Central memory CD8-positive, alpha-beta T cell (primary cell): ENCODE results near the gene RGS21.

Experiments used
- ATAC-seq: fragments of 150-1000 bp; cut with Tn5 transposase; replicated peaks from 2 replicates; pipeline ENCODE4 v1.10.0; 2022; ENCODE audit warnings: mild to moderate bottlenecking, moderate FRiP score, moderate number of reproducible peaks; ENCODE audit not compliant: poor library complexity, severe bottlenecking; ENCODE audit errors: extremely low read depth
- DNase-seq, 2 donors: peaks; one replicate each; pipeline ENCODE4 v3.0.0; 2021; ENCODE audit warnings: low spot score in 2 of 2
- H3K27ac Mint-ChIP-seq: one replicate; pipeline ENCODE4 v1.8.0; 2022; ENCODE audit warnings: low read depth, mild to moderate bottlenecking, moderate library complexity, mixed read lengths
- H3K27me3 Mint-ChIP-seq: one replicate; pipeline ENCODE4 v1.8.0; 2022; ENCODE audit warnings: mixed read lengths
- H3K36me3 Mint-ChIP-seq: one replicate; pipeline ENCODE4 v1.8.0; 2022; ENCODE audit warnings: mild to moderate bottlenecking, moderate library complexity, mixed read lengths; ENCODE audit not compliant: insufficient read depth
- H3K4me1 Mint-ChIP-seq: one replicate; pipeline ENCODE4 v1.8.0; 2022; ENCODE audit warnings: mixed read lengths
- H3K4me3 Mint-ChIP-seq: one replicate; pipeline ENCODE4 v1.8.0; 2022; ENCODE audit warnings: mild to moderate bottlenecking, moderate library complexity, mixed read lengths
- H3K9me3 Mint-ChIP-seq: one replicate; pipeline ENCODE4 v1.8.0; 2022; ENCODE audit warnings: mixed read lengths

Gene RGS21

DNA sequence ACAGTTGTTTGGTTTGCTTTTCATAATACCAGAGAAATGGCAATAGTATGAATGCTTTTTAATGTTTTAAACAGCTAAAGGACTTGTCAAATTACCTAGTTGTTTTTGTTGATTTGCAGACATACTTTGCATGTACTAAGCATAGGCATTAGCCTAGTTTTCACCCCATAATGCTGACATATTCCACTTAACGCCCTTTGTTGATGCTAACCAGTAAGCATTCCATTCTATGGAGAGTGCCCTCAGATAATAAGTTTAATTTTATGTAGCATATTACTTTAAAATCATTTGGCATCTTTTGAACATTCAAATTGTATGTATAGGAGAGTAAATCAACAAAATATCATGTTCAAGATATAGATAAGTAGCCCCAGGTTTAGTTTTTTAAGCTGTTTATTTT, 32.5 kb downstream of the RGS21 start:
- Mint-ChIP-seq H3K9me3 (no peaks in the 10 kb centered on the region), H3K27me3 (no peaks in the 10 kb centered on the region), H3K4me3 (no peak overlapping the region), H3K36me3 (no peaks in the 10 kb centered on the region), H3K4me1 (no peaks in the 10 kb centered on the region), H3K27ac (no peak overlapping the region)
- DNase-seq (no peak), ATAC-seq (no peak)

GRCh38 chr1:192350356-192350755, 33.6 kb downstream of the RGS21 start:
- no peak for DNase-seq
- Mint-ChIP-seq H3K4me3 (no peak overlapping the region), H3K36me3 (no peaks in the 10 kb centered on the region), H3K27ac (no peak overlapping the region), H3K27me3 (no peaks in the 10 kb centered on the region), H3K9me3 (no peaks in the 10 kb centered on the region), H3K4me1 (no peaks in the 10 kb centered on the region)
- ATAC-seq: no peak

DNA sequence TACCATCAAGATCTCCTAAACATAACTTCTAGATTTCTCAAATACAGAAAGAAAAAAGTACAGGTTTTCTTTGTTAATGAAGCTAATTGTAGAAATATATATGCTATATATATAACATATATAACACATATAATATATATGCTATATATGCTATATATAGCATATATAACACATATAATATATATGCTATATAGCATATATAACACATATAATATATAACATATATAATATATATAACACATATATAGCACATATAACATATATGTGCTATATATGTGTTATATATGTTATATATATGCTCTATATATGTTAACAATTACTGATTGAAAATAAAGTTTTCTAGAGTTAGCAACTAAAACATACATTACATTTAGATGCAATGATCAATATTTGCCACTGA, 34.8 kb downstream of the RGS21 start:
- no peak overlapping the region for H3K4me3 Mint-ChIP-seq
- DNase-seq: no peak
- H3K27ac Mint-ChIP-seq: no peak overlapping the region
- no peaks in the 10 kb centered on the region for H3K27me3 Mint-ChIP-seq
- H3K9me3 Mint-ChIP-seq: no peaks in the 10 kb centered on the region
- H3K36me3 Mint-ChIP-seq: no peaks in the 10 kb centered on the region
- H3K4me1 Mint-ChIP-seq: no peaks in the 10 kb centered on the region
- no peak for ATAC-seq

GRCh38 chr1:192357924-192358323, 41.1 kb downstream of the RGS21 start:
- ATAC-seq: no peak
- H3K36me3 Mint-ChIP-seq: peaks cover 2% of the 10 kb centered on the region

DNA sequence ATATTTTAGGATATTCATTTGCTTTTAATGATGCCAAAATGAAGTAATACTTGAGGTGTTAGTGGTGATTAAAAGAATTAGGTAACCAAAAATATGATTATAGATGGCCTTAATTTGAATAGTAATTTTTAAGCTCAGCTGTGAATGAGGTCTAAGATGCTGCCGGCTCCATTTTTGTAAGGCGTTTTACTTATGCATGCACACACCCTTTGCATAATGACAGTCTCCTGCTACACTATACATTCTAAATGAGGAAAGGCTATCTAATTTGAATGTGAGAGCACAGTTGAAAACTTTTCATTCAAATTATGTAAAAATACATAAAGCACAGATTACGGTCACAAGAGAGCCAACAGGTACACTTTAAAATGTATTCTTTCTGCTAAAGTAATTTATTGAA, 41.6 kb downstream of the RGS21 start:
- Mint-ChIP-seq H3K36me3 (peaks cover 2% of the 10 kb centered on the region), H3K4me1 (no peaks in the 10 kb centered on the region), H3K27ac (no peak overlapping the region), H3K27me3 (no peaks in the 10 kb centered on the region), H3K9me3 (peaks cover 8% of the 10 kb centered on the region), H3K4me3 (no peak overlapping the region)
- DNase-seq (no peak), ATAC-seq (no peak)

More at GRCh38 chr1:192357924-192358323, 41.1 kb downstream of the RGS21 start:
- Mint-ChIP-seq H3K4me1 (no peaks in the 10 kb centered on the region), H3K9me3 (peaks cover 8% of the 10 kb centered on the region), H3K27me3 (no peaks in the 10 kb centered on the region), H3K27ac (no peak overlapping the region), H3K4me3 (no peak overlapping the region)
- no peak for DNase-seq

- H3K4me1 Mint-ChIP-seq: no peaks in the 10 kb centered on the region
- no peak for DNase-seq
- no peak overlapping the region for H3K27ac Mint-ChIP-seq
- no peaks in the 10 kb centered on the region for H3K27me3 Mint-ChIP-seq
- H3K4me3 Mint-ChIP-seq: no peak overlapping the region
- ATAC-seq: no peak
- H3K9me3 Mint-ChIP-seq: peaks cover 8% of the 10 kb centered on the region
- H3K36me3 Mint-ChIP-seq: peaks cover 2% of the 10 kb centered on the region
Measured at GRCh38 chr1:192358822-192359221, 42.0 kb downstream of the RGS21 start.

- DNase-seq (no peak), ATAC-seq (no peak)
- no peaks in the 10 kb centered on the region for H3K27me3 Mint-ChIP-seq
- peaks cover 2% of the 10 kb centered on the region for H3K36me3 Mint-ChIP-seq
- peaks cover 8% of the 10 kb centered on the region for H3K9me3 Mint-ChIP-seq
- H3K4me1 Mint-ChIP-seq: no peaks in the 10 kb centered on the region
- H3K4me3 Mint-ChIP-seq: no peak overlapping the region
- H3K27ac Mint-ChIP-seq: no peak overlapping the region
Measured at GRCh38 chr1:192363177-192363576, 46.4 kb downstream of the RGS21 start.

GRCh38 chr1:192367436-192367835, 50.6 kb downstream of the RGS21 start:
- ATAC-seq: no peak
- H3K36me3 Mint-ChIP-seq: no peaks in the 10 kb centered on the region
- no peak overlapping the region for H3K27ac Mint-ChIP-seq
- no peaks in the 10 kb centered on the region for H3K4me1 Mint-ChIP-seq
- H3K4me3 Mint-ChIP-seq: no peak overlapping the region
- DNase-seq: no peak
- H3K27me3 Mint-ChIP-seq: no peaks in the 10 kb centered on the region
- no peaks in the 10 kb centered on the region for H3K9me3 Mint-ChIP-seq

DNA sequence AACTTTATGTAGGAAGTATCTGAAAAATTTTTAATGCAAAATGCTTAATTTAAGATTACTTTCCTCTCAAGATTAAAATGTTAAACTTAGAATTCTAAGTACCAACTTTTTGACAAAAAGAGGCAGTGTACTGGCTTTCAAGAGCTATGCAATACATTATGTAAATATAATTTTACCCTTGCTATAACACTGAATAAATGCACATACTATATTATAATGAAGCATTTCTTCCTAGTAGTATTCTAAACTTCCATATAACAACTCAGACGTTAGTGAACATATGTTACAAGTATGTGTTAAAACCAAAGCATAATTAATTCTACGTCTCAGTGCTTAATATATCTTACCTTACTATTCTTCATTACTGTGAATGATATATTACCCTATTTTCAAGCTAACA, 58.5 kb downstream of the RGS21 start:
- Mint-ChIP-seq H3K27me3 (no peaks in the 10 kb centered on the region), H3K9me3 (no peaks in the 10 kb centered on the region), H3K4me1 (no peaks in the 10 kb centered on the region), H3K4me3 (no peak overlapping the region), H3K27ac (no peak overlapping the region), H3K36me3 (peaks cover 2% of the 10 kb centered on the region)
- DNase-seq (no peak), ATAC-seq (no peak)

DNA sequence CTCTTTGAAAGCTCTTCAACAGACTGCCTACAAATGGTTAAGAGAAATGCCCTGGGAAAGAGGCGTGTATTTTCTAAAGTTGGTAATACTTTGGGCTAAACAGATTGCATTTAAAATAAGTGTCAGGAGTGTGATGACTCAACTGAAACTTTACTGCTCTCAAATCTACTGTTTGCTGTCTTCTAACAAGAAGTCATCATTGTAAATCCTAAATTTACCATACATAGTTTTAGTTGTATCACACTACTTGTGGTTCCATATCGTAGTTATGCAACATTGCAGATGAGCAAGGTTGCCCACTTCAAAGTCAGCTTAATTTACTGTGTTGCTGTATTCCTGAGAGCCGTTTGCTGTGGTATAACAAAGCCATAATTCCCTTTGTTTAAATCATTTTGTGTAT, 59.6 kb downstream of the RGS21 start:
- Mint-ChIP-seq H3K36me3 (peaks cover 2% of the 10 kb centered on the region), H3K27ac (no peak overlapping the region), H3K4me1 (no peaks in the 10 kb centered on the region), H3K27me3 (no peaks in the 10 kb centered on the region), H3K9me3 (no peaks in the 10 kb centered on the region), H3K4me3 (no peak overlapping the region)
- DNase-seq (no peak), ATAC-seq (no peak)

GRCh38 chr1:192378276-192378675, 61.5 kb downstream of the RGS21 start:
- no peak overlapping the region for H3K4me3 Mint-ChIP-seq
- no peaks in the 10 kb centered on the region for H3K9me3 Mint-ChIP-seq
- DNase-seq: no peak
- no peaks in the 10 kb centered on the region for H3K27me3 Mint-ChIP-seq
- H3K27ac Mint-ChIP-seq: no peak overlapping the region
- no peaks in the 10 kb centered on the region for H3K4me1 Mint-ChIP-seq
- no peak for ATAC-seq
- peaks cover 2% of the 10 kb centered on the region for H3K36me3 Mint-ChIP-seq

DNA sequence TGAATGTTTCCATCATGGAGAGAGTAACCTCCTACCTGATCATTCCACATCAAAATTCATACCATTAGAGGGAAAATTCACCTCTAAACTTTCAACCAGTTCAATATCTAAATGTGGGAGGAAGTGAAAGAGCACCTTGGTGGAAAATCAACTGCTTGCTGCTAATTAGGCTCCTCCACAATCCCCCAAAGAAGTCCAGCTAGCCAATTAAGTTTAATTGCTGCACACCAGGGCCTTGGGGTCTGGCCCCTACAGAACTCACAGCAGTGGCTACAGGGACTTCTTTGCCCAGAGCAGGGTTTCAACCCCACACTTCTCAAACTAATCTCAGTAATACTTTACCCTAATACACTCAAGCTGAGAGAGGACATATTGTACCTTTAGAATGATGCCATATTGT, 62.1 kb downstream of the RGS21 start:
- no peaks in the 10 kb centered on the region for H3K4me1 Mint-ChIP-seq
- H3K36me3 Mint-ChIP-seq: peaks cover 2% of the 10 kb centered on the region
- ATAC-seq (no peak), DNase-seq (no peak)
- H3K4me3 Mint-ChIP-seq: no peak overlapping the region
- no peaks in the 10 kb centered on the region for H3K9me3 Mint-ChIP-seq
- H3K27me3 Mint-ChIP-seq: no peaks in the 10 kb centered on the region
- no peak overlapping the region for H3K27ac Mint-ChIP-seq

GRCh38 chr1:192379554-192379953, 62.8 kb downstream of the RGS21 start:
- H3K36me3 Mint-ChIP-seq: peaks cover 2% of the 10 kb centered on the region

DNA sequence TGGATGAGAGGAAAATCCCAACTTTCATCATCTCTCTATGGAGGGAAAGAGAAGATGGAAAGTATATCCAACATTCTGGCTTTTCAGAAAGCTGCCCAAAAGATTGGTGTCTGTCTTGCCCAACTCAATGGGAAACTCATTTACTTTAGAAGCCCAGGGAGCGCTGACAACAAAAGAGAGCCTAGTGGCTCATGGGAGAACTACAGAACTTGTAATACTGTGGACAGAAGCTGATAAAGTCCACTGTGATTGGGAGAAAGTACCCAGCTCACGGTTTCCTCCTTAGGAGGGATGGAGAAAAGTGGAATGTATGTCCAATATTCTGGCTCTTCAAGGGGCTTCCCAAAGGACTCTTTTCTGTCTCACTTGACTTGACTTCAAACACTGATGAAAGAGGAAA, 66.0 kb downstream of the RGS21 start:
- Mint-ChIP-seq H3K27ac (no peak overlapping the region), H3K4me3 (no peak overlapping the region), H3K27me3 (no peaks in the 10 kb centered on the region), H3K9me3 (peaks cover 5% of the 10 kb centered on the region), H3K4me1 (no peaks in the 10 kb centered on the region), H3K36me3 (no peaks in the 10 kb centered on the region)
- DNase-seq (no peak), ATAC-seq (no peak)

More at GRCh38 chr1:192379554-192379953, 62.8 kb downstream of the RGS21 start:
- Mint-ChIP-seq H3K27me3 (no peaks in the 10 kb centered on the region), H3K4me1 (no peaks in the 10 kb centered on the region), H3K9me3 (no peaks in the 10 kb centered on the region), H3K4me3 (no peak overlapping the region), H3K27ac (no peak overlapping the region)
- DNase-seq: no peak
- ATAC-seq: no peak
